ENCODE results near the gene FHAD1.

FHAD1 gene

GRCh38 chr1:15357612-15358207 is 110.7 kb downstream of the FHAD1 start:
- no peak overlapping the region for H2AFZ ChIP-seq (ENCODE audit: low read depth, low read length)
- H3K9me3 ChIP-seq (ENCODE audit: insufficient read depth, low read length) = no peaks in the 10 kb centered on the region
- no peaks in the 10 kb centered on the region for H4K20me1 ChIP-seq (ENCODE audit: insufficient read depth, low read length)
- H3K27me3 ChIP-seq (ENCODE audit: low read depth, low read length) = no peaks in the 10 kb centered on the region
- no peak for TF ChIP-seq EZH2phosphoT487 (IDR thresholded peaks at IDR 0.05; ENCODE audit: low read depth)
- no peak for TF ChIP-seq CTCF (IDR thresholded peaks at IDR 0.05; ENCODE audit: low read depth, low read length)
- no peaks in the 10 kb centered on the region for H3K79me2 ChIP-seq (ENCODE audit: low read length)
- no peak overlapping the region for H3K4me3 ChIP-seq (ENCODE audit: low read length)
- H3K4me2 ChIP-seq (ENCODE audit: low read length) = no peak overlapping the region
- H3K4me1 ChIP-seq (ENCODE audit: low read length) = no peaks in the 10 kb centered on the region; the same call in 1 of the 2 replicates
- H3K27ac ChIP-seq (ENCODE audit: low read length) = no peak overlapping the region
- H3K36me3 ChIP-seq (replicated peaks; ENCODE audit: low read depth, low read length) = no peaks in the 10 kb centered on the region
- no peak overlapping the region for H3K9ac ChIP-seq (ENCODE audit: low read length)

GRCh38 chr1:15358565-15359133 is 111.6 kb downstream of the FHAD1 start:
- no peak overlapping the region for H3K4me2 ChIP-seq (ENCODE audit: low read length)
- H3K9me3 ChIP-seq (ENCODE audit: insufficient read depth, low read length) = no peaks in the 10 kb centered on the region
- no peaks in the 10 kb centered on the region for H3K79me2 ChIP-seq (ENCODE audit: low read length)
- no peaks in the 10 kb centered on the region for H3K27me3 ChIP-seq (ENCODE audit: low read depth, low read length)
- no peak overlapping the region for H2AFZ ChIP-seq (ENCODE audit: low read depth, low read length)
- no peak overlapping the region for H3K4me3 ChIP-seq (ENCODE audit: low read length)
- no peaks in the 10 kb centered on the region for H4K20me1 ChIP-seq (ENCODE audit: insufficient read depth, low read length)
- no peaks in the 10 kb centered on the region for H3K4me1 ChIP-seq (ENCODE audit: low read length)
- TF ChIP-seq CTCF (IDR thresholded peaks at IDR 0.05; ENCODE audit: low read depth, low read length) = no peak
- TF ChIP-seq EZH2phosphoT487 (IDR thresholded peaks at IDR 0.05; ENCODE audit: low read depth) = no peak
- H3K36me3 ChIP-seq (replicated peaks; ENCODE audit: low read depth, low read length) = no peaks in the 10 kb centered on the region
- no peak overlapping the region for H3K27ac ChIP-seq (ENCODE audit: low read length)
- H3K9ac ChIP-seq (ENCODE audit: low read length) = no peak overlapping the region

GRCh38 chr1:15360700-15361099 is 113.7 kb downstream of the FHAD1 start:
- Histone ChIP-seq H3K79me2 (ENCODE audit: low read length) (no peaks in the 10 kb centered on the region), H4K20me1 (ENCODE audit: insufficient read depth, low read length) (no peaks in the 10 kb centered on the region), H2AFZ (ENCODE audit: low read depth, low read length) (no peak overlapping the region), H3K4me1 (ENCODE audit: low read length) (no peaks in the 10 kb centered on the region), H3K27ac (ENCODE audit: low read length) (no peak overlapping the region), H3K9me3 (ENCODE audit: insufficient read depth, low read length) (no peaks in the 10 kb centered on the region), H3K4me2 (ENCODE audit: low read length) (no peak overlapping the region), H3K9ac (ENCODE audit: low read length) (no peak overlapping the region), H3K36me3 (replicated peaks; ENCODE audit: low read depth, low read length) (no peaks in the 10 kb centered on the region), H3K4me3 (ENCODE audit: low read length) (no peak overlapping the region), H3K27me3 (ENCODE audit: low read depth, low read length) (no peaks in the 10 kb centered on the region)
- TF ChIP-seq EZH2phosphoT487 (IDR thresholded peaks at IDR 0.05; ENCODE audit: low read depth) = no peak
- TF ChIP-seq CTCF (IDR thresholded peaks at IDR 0.05; ENCODE audit: low read depth, low read length) = no peak

- no peak overlapping the region for H3K27ac ChIP-seq (ENCODE audit: low read length)
- H3K9ac ChIP-seq (ENCODE audit: low read length) = no peak overlapping the region
- no peak overlapping the region for H3K4me3 ChIP-seq (ENCODE audit: low read length)
- no peak overlapping the region for H3K4me2 ChIP-seq (ENCODE audit: low read length)
- no peaks in the 10 kb centered on the region for H3K9me3 ChIP-seq (ENCODE audit: insufficient read depth, low read length)
- no peaks in the 10 kb centered on the region for H4K20me1 ChIP-seq (ENCODE audit: insufficient read depth, low read length)
- no peak overlapping the region for H2AFZ ChIP-seq (ENCODE audit: low read depth, low read length)
- TF ChIP-seq CTCF (IDR thresholded peaks at IDR 0.05; ENCODE audit: low read depth, low read length) (no peak), EZH2phosphoT487 (IDR thresholded peaks at IDR 0.05; ENCODE audit: low read depth) (no peak)
- H3K36me3 ChIP-seq (replicated peaks; ENCODE audit: low read depth, low read length) = no peaks in the 10 kb centered on the region
- H3K4me1 ChIP-seq (ENCODE audit: low read length) = no peaks in the 10 kb centered on the region
- no peaks in the 10 kb centered on the region for H3K79me2 ChIP-seq (ENCODE audit: low read length)
- H3K27me3 ChIP-seq (ENCODE audit: low read depth, low read length) = no peaks in the 10 kb centered on the region
These were observed 115.2 kb downstream of the FHAD1 start for GRCh38 chr1:15362096-15362736.
